ENCODE measurements around the gene INO80.
"Not testable (repeated sequence)": the region's sequence is repeated elsewhere in the genome, so short reads cannot be mapped to it uniquely, and the experiment has no call there.

Gene INO80

GRCh38 chr15:41116116-41116961, at the start of gene INO80:
INO80 (minus strand) TSS chr15:41116280; CDS start chr15:41096310, 19,970 bp downstream.
- peak; percentile 99 for DNase-seq (ENCODE audit: low read depth)

- peak; percentile 13 for DNase-seq (ENCODE audit: low read depth)
These were observed 45.7 kb upstream of the INO80 start for GRCh38 chr15:41161736-41162135.

- DNase-seq (ENCODE audit: low read depth), result peak; percentile 34
These were observed 45.3 kb upstream of the INO80 start for GRCh38 chr15:41161336-41161735.

- peak; percentile 67 for DNase-seq (ENCODE audit: low read depth)
These were observed 44.7 kb upstream of the INO80 start for GRCh38 chr15:41160639-41161315.

- DNase-seq (ENCODE audit: low read depth), result no peak
These were observed 38.3 kb upstream of the INO80 start for GRCh38 chr15:41154412-41154811.

GRCh38 chr15:41153733-41154132, 37.7 kb upstream of the INO80 start:
- no peak for DNase-seq (ENCODE audit: low read depth)

- no peak for DNase-seq (ENCODE audit: low read depth)
These were observed 35.4 kb upstream of the INO80 start for GRCh38 chr15:41151451-41152005.

GRCh38 chr15:41150279-41150678, 34.2 kb upstream of the INO80 start:
- DNase-seq (ENCODE audit: low read depth), result no peak

GRCh38 chr15:41148065-41148464, 32.0 kb upstream of the INO80 start:
- DNase-seq (ENCODE audit: low read depth), result no peak

GRCh38 chr15:41139619-41140018, 23.5 kb upstream of the INO80 start:
- no peak for DNase-seq (ENCODE audit: low read depth)

GRCh38 chr15:41139112-41139511, 23.0 kb upstream of the INO80 start:
- DNase-seq (ENCODE audit: low read depth), result not testable (repeated sequence)

- DNase-seq (ENCODE audit: low read depth), result not testable (repeated sequence)
These were observed 19.5 kb upstream of the INO80 start for GRCh38 chr15:41135580-41135979.

GRCh38 chr15:41133454-41133853, 17.4 kb upstream of the INO80 start:
- DNase-seq (ENCODE audit: low read depth), result no peak

GRCh38 chr15:41132094-41132493, 16.0 kb upstream of the INO80 start:
- not testable (repeated sequence) for DNase-seq (ENCODE audit: low read depth)

GRCh38 chr15:41128174-41128902, 12.3 kb upstream of the INO80 start:
- no peak for DNase-seq (ENCODE audit: low read depth)

- DNase-seq (ENCODE audit: low read depth), result no peak
These were observed 10.0 kb upstream of the INO80 start for GRCh38 chr15:41125931-41126642.

GRCh38 chr15:41125063-41125669, 9.1 kb upstream of the INO80 start:
- no peak for DNase-seq (ENCODE audit: low read depth)

GRCh38 chr15:41124058-41124457, 8.0 kb upstream of the INO80 start:
- no peak for DNase-seq (ENCODE audit: low read depth)

GRCh38 chr15:41122849-41123248, 6.8 kb upstream of the INO80 start:
- no peak for DNase-seq (ENCODE audit: low read depth)

GRCh38 chr15:41121951-41122350, 5.9 kb upstream of the INO80 start:
- no peak for DNase-seq (ENCODE audit: low read depth)

- no peak for DNase-seq (ENCODE audit: low read depth)
These were observed 827 bp upstream of the INO80 start for GRCh38 chr15:41116962-41117252.
